HepG2 (cell line): ENCODE results near the gene TLE1. TPM values are rescaled to one million over a fixed set of nuclear protein-coding genes. Genes with fewer than 3 reads are reported as not detected.

Experiments used
- AGO2 ChIP-seq: fragments of 200-400 bp; formaldehyde crosslinking; optimal IDR thresholded peaks from 2 replicates; pipeline ENCODE3; 2017; ENCODE audit warnings: mild to moderate bottlenecking, low read depth, low read length, moderate library complexity
- BRCA1 ChIP-seq: sonication (generic); formaldehyde crosslinking; IDR thresholded peaks from 2 replicates; pipeline ENCODE4 v1.4.0; 2020; ENCODE audit warnings: missing genetic modification reagents
- CCDC6 ChIP-seq: sonication (generic); formaldehyde crosslinking; IDR thresholded peaks from 2 replicates; pipeline ENCODE4 v1.8.1; 2022; ENCODE audit warnings: mild to moderate bottlenecking, missing genetic modification reagents, moderate library complexity
- DPF2 ChIP-seq: sonication (generic); formaldehyde crosslinking; IDR thresholded peaks from 2 replicates; pipeline ENCODE4 v1.4.0; 2020; ENCODE audit warnings: mild to moderate bottlenecking, low read depth, missing genetic modification reagents, borderline replicate concordance
- FOXA1 ChIP-seq, 2 experiments: fragments of 450-650 bp in 1 of 2; sonication (generic) in 1 of 2; formaldehyde crosslinking in 1 of 2; IDR thresholded peaks; 2 replicates each; pipeline versions ENCODE4 v1.4.0 to v1.6.1; 2016 to 2020; ENCODE audit warnings: missing genetic modification reagents in 1 of 2
- GABPA ChIP-seq, 2 experiments: IDR thresholded peaks; 2 replicates each; pipeline ENCODE4 v1.6.1; 2011 to 2016; ENCODE audit warnings: low read depth in 2 of 2, low read length in 1 of 2, missing biosample characterization in 1 of 2, missing genetic modification characterization in 1 of 2
- HMG20A ChIP-seq: IDR thresholded peaks from 2 replicates; pipeline ENCODE4 v1.6.1; 2016; ENCODE audit warnings: borderline replicate concordance
- HNRNPK ChIP-seq: fragments of 200-400 bp; formaldehyde crosslinking; IDR thresholded peaks from 2 replicates; pipeline ENCODE4 v1.6.1; 2018; ENCODE audit warnings: low read length, low read depth, moderate library complexity, mild to moderate bottlenecking; ENCODE audit not compliant: poor library complexity, severe bottlenecking
- MXD4 ChIP-seq: IDR thresholded peaks from 2 replicates; pipeline ENCODE4 v1.6.1; 2016; ENCODE audit warnings: mild to moderate bottlenecking, missing biosample characterization, missing genetic modification reagents
- NCOR1 ChIP-seq: fragments of 200-600 bp; sonication (generic); IDR thresholded peaks from 2 replicates; pipeline ENCODE4 v1.7.0; 2017; ENCODE audit warnings: antibody characterized with exemption, low read length, borderline replicate concordance
- NPAS2 ChIP-seq: sonication (generic); formaldehyde crosslinking; IDR thresholded peaks from 2 replicates; pipeline ENCODE4 v1.8.0; 2022; ENCODE audit warnings: mild to moderate bottlenecking, missing genetic modification reagents, borderline replicate concordance
- SALL1 ChIP-seq: sonication (generic); formaldehyde crosslinking; IDR thresholded peaks from 2 replicates; pipeline ENCODE4 v1.8.0; 2022; ENCODE audit warnings: mild to moderate bottlenecking, missing genetic modification reagents
- SKI ChIP-seq: fragments of 450-650 bp; IDR thresholded peaks from one replicate; pipeline ENCODE4 v1.6.1; 2018; ENCODE audit warnings: mild to moderate bottlenecking; ENCODE audit not compliant: partially characterized antibody
- TBP ChIP-seq: sonication (generic); formaldehyde crosslinking; IDR thresholded peaks from 2 replicates; pipeline ENCODE4 v1.5.0; 2020; ENCODE audit warnings: missing genetic modification reagents
- ZBTB8A ChIP-seq: sonication (generic); formaldehyde crosslinking; IDR thresholded peaks from 2 replicates; pipeline ENCODE4 v1.4.0; 2020; ENCODE audit warnings: mild to moderate bottlenecking, low read depth, missing genetic modification reagents, borderline replicate concordance
- ZFP36 ChIP-seq: fragments of 150-350 bp; IDR thresholded peaks from 2 replicates; pipeline ENCODE4 v1.6.1; 2018; ENCODE audit warnings: borderline replicate concordance, low read length, low read depth; ENCODE audit not compliant: partially characterized antibody
- ZKSCAN1 ChIP-seq: fragments of 150-350 bp; IDR thresholded peaks from 2 replicates; pipeline ENCODE4 v1.6.1; 2014; ENCODE audit warnings: low read length
- ZNF224 ChIP-seq: sonication (generic); formaldehyde crosslinking; IDR thresholded peaks from 2 replicates; pipeline ENCODE4 v1.5.0; 2020; ENCODE audit warnings: mild to moderate bottlenecking, missing genetic modification reagents
- ZNF569 ChIP-seq: sonication (generic); formaldehyde crosslinking; IDR thresholded peaks from 2 replicates; pipeline ENCODE4 v1.5.0; 2020; ENCODE audit warnings: mild to moderate bottlenecking, missing genetic modification reagents, moderate library complexity, borderline replicate concordance
- ZNF605 ChIP-seq: sonication (generic); formaldehyde crosslinking; IDR thresholded peaks from 2 replicates; pipeline ENCODE4 v1.8.0; 2022; ENCODE audit warnings: mild to moderate bottlenecking, missing genetic modification reagents
- ZNF678 ChIP-seq: sonication (generic); formaldehyde crosslinking; IDR thresholded peaks from 2 replicates; pipeline ENCODE4 v1.4.0; 2020; ENCODE audit warnings: mild to moderate bottlenecking, missing genetic modification reagents
- ZNF782 ChIP-seq: sonication (generic); formaldehyde crosslinking; IDR thresholded peaks from 2 replicates; pipeline ENCODE4 v1.4.0; 2020; ENCODE audit warnings: missing genetic modification reagents, mild to moderate bottlenecking, borderline replicate concordance
- ZNF792 ChIP-seq: IDR thresholded peaks from 2 replicates; pipeline ENCODE4 v1.6.1; 2016
- polyA plus RNA-seq, 8 experiments: library from polyadenylated mRNA; depleted of rRNA in 3 of 8; stranded (reverse) in 7 of 8; unstranded in 1 of 8; fragments of >200 nt; fragmentation: Illumina TruSeq in 4 of 8; extraction: Trizol in 4 of 8; gene quantifications; 2 replicates each; pipeline versions ENCODE4 v1.2.1 to v1.2.3, GENCODE V29; 2011 to 2016; ENCODE audit warnings: low read depth in 4 of 8, missing spikeins in 1 of 8, mixed read lengths in 1 of 8; ENCODE audit not compliant: insufficient read depth in 1 of 8
- total RNA-seq, 5 experiments: library from RNA; depleted of rRNA; stranded (reverse); fragments of >200 nt; fragmentation: Illumina TruSeq; extraction: Trizol; gene quantifications; 2 replicates each; pipeline ENCODE4 v1.2.3, GENCODE V29; 2016; ENCODE audit warnings: low read depth in 1 of 5
- TF ChIP-seq, protein P1 (sequence below): sonication (generic); formaldehyde crosslinking; IDR thresholded peaks from 2 replicates; pipeline ENCODE4 v1.5.0; 2020; ENCODE audit warnings: mild to moderate bottlenecking, missing genetic modification reagents
- TF ChIP-seq, protein P2 (sequence below): sonication (generic); formaldehyde crosslinking; IDR thresholded peaks from 2 replicates; pipeline ENCODE4 v1.8.0; 2022; ENCODE audit warnings: mild to moderate bottlenecking, missing genetic modification reagents
- TF ChIP-seq, protein P3 (sequence below): sonication (generic); formaldehyde crosslinking; IDR thresholded peaks from 2 replicates; pipeline ENCODE4 v1.5.1; 2020; ENCODE audit warnings: mild to moderate bottlenecking, moderate library complexity, missing genetic modification reagents

Gene TLE1
- total and polyA plus RNA-seq, 2 of the 13 experiments (the other 11 are each of a cell fraction or from before 2014, with no cell fraction given): 35.9 to 109 TPM

DNA sequence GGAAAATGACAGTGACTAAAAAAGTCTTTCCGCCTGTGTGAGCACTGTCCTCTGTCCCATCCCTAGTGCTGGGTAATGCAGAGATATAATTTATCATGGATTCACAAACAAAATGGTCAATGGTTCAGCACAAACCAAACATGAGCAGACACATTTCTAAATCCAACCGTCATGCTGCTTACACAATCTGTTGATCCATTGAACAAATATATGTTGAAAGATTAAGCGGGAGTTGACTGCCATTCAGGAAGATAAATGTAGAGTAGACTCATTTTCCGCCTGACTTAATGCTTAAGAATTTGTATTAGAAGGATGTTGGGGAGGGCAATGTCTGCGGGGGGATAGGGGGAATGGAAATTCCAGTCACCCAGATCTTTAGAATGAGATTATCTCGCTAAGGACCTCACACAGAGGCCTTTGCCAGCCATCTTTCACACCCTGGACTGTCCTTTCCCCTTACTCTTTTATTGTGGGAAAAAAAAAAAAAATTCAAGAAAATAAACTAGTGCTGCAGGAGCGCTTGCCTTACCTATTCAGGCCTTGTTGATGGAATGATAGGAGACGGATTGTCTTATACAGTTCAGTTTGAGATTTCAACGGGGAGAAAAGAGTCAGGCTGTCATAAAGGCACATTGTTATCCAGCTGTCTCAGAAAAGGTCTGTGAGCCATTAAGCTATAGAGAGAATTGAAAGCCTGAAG lies 153.7 kb downstream of the TLE1 start (continued):
- 0 out of 2 replicates have a peak, but pooled peaks have one; percentile 33 for TF ChIP-seq ZNF605 (CRISPR knock-in tag)
- peak; percentile 90; the same call in 1 of the 2 replicates for TF ChIP-seq SALL1 (CRISPR knock-in tag)
- TF ChIP-seq ZNF224 (CRISPR knock-in tag): no peak
- TF ChIP-seq NPAS2 (CRISPR knock-in tag): no peak
- peak; percentile 89 for TF ChIP-seq SKI
- TF ChIP-seq, protein P1, sequence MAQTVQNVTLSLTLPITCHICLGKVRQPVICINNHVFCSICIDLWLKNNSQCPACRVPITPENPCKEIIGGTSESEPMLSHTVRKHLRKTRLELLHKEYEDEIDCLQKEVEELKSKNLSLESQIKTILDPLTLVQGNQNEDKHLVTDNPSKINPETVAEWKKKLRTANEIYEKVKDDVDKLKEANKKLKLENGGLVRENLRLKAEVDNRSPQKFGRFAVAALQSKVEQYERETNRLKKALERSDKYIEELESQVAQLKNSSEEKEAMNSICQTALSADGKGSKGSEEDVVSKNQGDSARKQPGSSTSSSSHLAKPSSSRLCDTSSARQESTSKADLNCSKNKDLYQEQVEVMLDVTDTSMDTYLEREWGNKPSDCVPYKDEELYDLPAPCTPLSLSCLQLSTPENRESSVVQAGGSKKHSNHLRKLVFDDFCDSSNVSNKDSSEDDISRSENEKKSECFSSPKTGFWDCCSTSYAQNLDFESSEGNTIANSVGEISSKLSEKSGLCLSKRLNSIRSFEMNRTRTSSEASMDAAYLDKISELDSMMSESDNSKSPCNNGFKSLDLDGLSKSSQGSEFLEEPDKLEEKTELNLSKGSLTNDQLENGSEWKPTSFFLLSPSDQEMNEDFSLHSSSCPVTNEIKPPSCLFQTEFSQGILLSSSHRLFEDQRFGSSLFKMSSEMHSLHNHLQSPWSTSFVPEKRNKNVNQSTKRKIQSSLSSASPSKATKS: no peak
- no peak for TF ChIP-seq TBP (CRISPR knock-in tag)
- no peak for TF ChIP-seq CCDC6 (CRISPR knock-in tag)
- no peak for TF ChIP-seq MXD4
- peak; percentile 90 for TF ChIP-seq ZNF792 (CRISPR knock-in tag)
- TF ChIP-seq, protein P2, sequence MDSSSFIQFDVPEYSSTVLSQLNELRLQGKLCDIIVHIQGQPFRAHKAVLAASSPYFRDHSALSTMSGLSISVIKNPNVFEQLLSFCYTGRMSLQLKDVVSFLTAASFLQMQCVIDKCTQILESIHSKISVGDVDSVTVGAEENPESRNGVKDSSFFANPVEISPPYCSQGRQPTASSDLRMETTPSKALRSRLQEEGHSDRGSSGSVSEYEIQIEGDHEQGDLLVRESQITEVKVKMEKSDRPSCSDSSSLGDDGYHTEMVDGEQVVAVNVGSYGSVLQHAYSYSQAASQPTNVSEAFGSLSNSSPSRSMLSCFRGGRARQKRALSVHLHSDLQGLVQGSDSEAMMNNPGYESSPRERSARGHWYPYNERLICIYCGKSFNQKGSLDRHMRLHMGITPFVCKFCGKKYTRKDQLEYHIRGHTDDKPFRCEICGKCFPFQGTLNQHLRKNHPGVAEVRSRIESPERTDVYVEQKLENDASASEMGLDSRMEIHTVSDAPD (CRISPR knock-in tag): no peak
- TF ChIP-seq BRCA1: no peak
- TF ChIP-seq ZNF569 (CRISPR knock-in tag): no peak
- no peak for TF ChIP-seq ZNF678 (CRISPR knock-in tag)
- TF ChIP-seq DPF2 (CRISPR knock-in tag): peak; percentile 95
- TF ChIP-seq HMG20A (CRISPR knock-in tag): peak; percentile 96
- peak; percentile 52 for TF ChIP-seq FOXA1 (IDR thresholded peaks at IDR 0.05)
- TF ChIP-seq FOXA1 (CRISPR knock-in tag; IDR thresholded peaks at IDR 0.05): peak; percentile 96
- no peak for TF ChIP-seq HNRNPK
- TF ChIP-seq ZFP36: no peak
- no peak for TF ChIP-seq ZBTB8A (CRISPR knock-in tag)
- TF ChIP-seq ZKSCAN1: no peak
- no peak for TF ChIP-seq GABPA (IDR thresholded peaks at IDR 0.05; ENCODE audit: low read depth, low read length)
- 0 out of 2 replicates have a peak, but pooled peaks have one; percentile 41 for TF ChIP-seq GABPA (CRISPR knock-in tag; IDR thresholded peaks at IDR 0.05; ENCODE audit: low read depth)
- peak; percentile 95 for TF ChIP-seq NCOR1
- TF ChIP-seq, protein P3, sequence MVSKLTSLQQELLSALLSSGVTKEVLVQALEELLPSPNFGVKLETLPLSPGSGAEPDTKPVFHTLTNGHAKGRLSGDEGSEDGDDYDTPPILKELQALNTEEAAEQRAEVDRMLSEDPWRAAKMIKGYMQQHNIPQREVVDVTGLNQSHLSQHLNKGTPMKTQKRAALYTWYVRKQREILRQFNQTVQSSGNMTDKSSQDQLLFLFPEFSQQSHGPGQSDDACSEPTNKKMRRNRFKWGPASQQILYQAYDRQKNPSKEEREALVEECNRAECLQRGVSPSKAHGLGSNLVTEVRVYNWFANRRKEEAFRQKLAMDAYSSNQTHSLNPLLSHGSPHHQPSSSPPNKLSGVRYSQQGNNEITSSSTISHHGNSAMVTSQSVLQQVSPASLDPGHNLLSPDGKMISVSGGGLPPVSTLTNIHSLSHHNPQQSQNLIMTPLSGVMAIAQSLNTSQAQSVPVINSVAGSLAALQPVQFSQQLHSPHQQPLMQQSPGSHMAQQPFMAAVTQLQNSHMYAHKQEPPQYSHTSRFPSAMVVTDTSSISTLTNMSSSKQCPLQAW (CRISPR knock-in tag): peak; percentile 71; the same call in 1 of the 2 replicates
- no peak for TF ChIP-seq AGO2
- TF ChIP-seq ZNF782 (CRISPR knock-in tag): no peak
